Activated CD4-positive, alpha-beta T cell treated with anti-CD3 and anti-CD28 coated beads, Interleukin-10, Interleukin-2, amounts not matched to agents 100 ng/mL and 50 ng/mL, durations not matched to agents 16 hours and 8 hours (primary cell): ENCODE data around the gene DNAJB1.

ENCODE experiments used
- DNase-seq: peaks from one replicate; pipeline ENCODE4 v3.0.0-alpha.2; 2020

The DNAJB1 gene

GRCh38 chr19:14495672-14496028 is 22.5 kb downstream of the DNAJB1 start:
- no peak for DNase-seq

- no peak for DNase-seq
These were observed 23.1 kb downstream of the DNAJB1 start for GRCh38 chr19:14494910-14495671.

- no peak for DNase-seq
These were observed 23.8 kb downstream of the DNAJB1 start for GRCh38 chr19:14494411-14494810.

- DNase-seq: no peak
These were observed 25.4 kb downstream of the DNAJB1 start for GRCh38 chr19:14492756-14493337.

GRCh38 chr19:14487370-14488125 is 30.6 kb downstream of the DNAJB1 start:
- no peak for DNase-seq

- DNase-seq: no peak
These were observed 35.8 kb downstream of the DNAJB1 start for GRCh38 chr19:14482172-14482941.

GRCh38 chr19:14480700-14481079 is 37.5 kb downstream of the DNAJB1 start:
- no peak for DNase-seq

- DNase-seq: peak; percentile 73
These were observed 38.1 kb downstream of the DNAJB1 start for GRCh38 chr19:14479975-14480699.

- no peak for DNase-seq
These were observed 38.8 kb downstream of the DNAJB1 start for GRCh38 chr19:14479309-14479974.

- no peak for DNase-seq
These were observed 40.1 kb downstream of the DNAJB1 start for GRCh38 chr19:14478113-14478545.

- DNase-seq: no peak
These were observed 40.6 kb downstream of the DNAJB1 start for GRCh38 chr19:14477418-14478112.

GRCh38 chr19:14476673-14477401 is 41.4 kb downstream of the DNAJB1 start:
- DNase-seq: no peak

GRCh38 chr19:14476327-14476672 is 41.9 kb downstream of the DNAJB1 start:
- DNase-seq: no peak

GRCh38 chr19:14475251-14476073 is 42.7 kb downstream of the DNAJB1 start, which contains the start of gene PTGER1:
PTGER1 (minus strand) TSS chr19:14475354; CDS start chr19:14474320, 1,034 bp downstream.
- DNase-seq: peak; percentile 45

GRCh38 chr19:14474827-14475226 is 43.4 kb downstream of the DNAJB1 start:
- DNase-seq: no peak

- no peak for DNase-seq
These were observed 44.1 kb downstream of the DNAJB1 start for GRCh38 chr19:14473978-14474578.

GRCh38 chr19:14473073-14473977 is 44.9 kb downstream of the DNAJB1 start:
- DNase-seq: no peak
